ENCODE results near the gene KRT86. TPM values are rescaled to one million over a fixed set of nuclear protein-coding genes. Genes with fewer than 3 reads are reported as not detected.

The KRT86 gene
- polyA plus RNA-seq, 2 of the 4 experiments (the other 2 are of a cell fraction): 23.5 to 378 TPM

GRCh38 chr12:52231305-52232202 is 42.9 kb upstream of the KRT86 start:
- ChIA-PET CTCF (interaction anchor here (0.8 to 13.1 kb wide), 14 partner anchors 9 to 674 kb away, joined by 3 to 182 read pairs (median 5); partner anchors contain the start of genes KRT8 and KRT80), POLR2A (interaction anchor here (0.8 to 5.7 kb wide), 5 partner anchors 10 to 84 kb away, joined by 3 to 43 read pairs (median 5); partner anchors contain the start of gene KRT80)
- Histone ChIP-seq H3K9me3 (no peaks in the 10 kb centered on the region), H3K4me2 (peak overlapping the region; percentile 99), H3K4me1 (peaks cover 57% of the 10 kb centered on the region), H3K27ac (peak overlapping the region; percentile 97), H3K4me3 (no peak overlapping the region)
- FAIRE-seq (no peak), DNase-seq (ENCODE audit: low read depth in 1 of 2, low spot score in 1 of 2) (peak in 1 of 2 experiments; percentile 58), ATAC-seq (no peak)
- peak; percentile 8; the same call in 1 of the 2 replicates for TF ChIP-seq POLR2A (IDR thresholded peaks at IDR 0.05; ENCODE audit: low read length)
- TF ChIP-seq HEYL (CRISPR knock-in tag; IDR thresholded peaks at IDR 0.05): peak; percentile 8; the same call in 1 of the 2 replicates
- TF ChIP-seq MYC (IDR thresholded peaks at IDR 0.05; ENCODE audit: borderline replicate concordance, low read length): no peak
- TF ChIP-seq, protein P1, sequence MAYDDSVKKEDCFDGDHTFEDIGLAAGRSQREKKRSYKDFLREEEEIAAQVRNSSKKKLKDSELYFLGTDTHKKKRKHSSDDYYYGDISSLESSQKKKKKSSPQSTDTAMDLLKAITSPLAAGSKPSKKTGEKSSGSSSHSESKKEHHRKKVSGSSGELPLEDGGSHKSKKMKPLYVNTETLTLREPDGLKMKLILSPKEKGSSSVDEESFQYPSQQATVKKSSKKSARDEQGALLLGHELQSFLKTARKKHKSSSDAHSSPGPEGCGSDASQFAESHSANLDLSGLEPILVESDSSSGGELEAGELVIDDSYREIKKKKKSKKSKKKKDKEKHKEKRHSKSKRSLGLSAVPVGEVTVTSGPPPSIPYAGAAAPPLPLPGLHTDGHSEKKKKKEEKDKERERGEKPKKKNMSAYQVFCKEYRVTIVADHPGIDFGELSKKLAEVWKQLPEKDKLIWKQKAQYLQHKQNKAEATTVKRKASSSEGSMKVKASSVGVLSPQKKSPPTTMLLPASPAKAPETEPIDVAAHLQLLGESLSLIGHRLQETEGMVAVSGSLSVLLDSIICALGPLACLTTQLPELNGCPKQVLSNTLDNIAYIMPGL (CRISPR knock-in tag; IDR thresholded peaks at IDR 0.05; ENCODE audit: borderline replicate concordance): no peak
- no peak for TF ChIP-seq HES2 (IDR thresholded peaks at IDR 0.05)
- 0 out of 2 replicates have a peak, but pooled peaks have one; percentile 59 for TF ChIP-seq FOSB (CRISPR knock-in tag; IDR thresholded peaks at IDR 0.05)
- peak; percentile 61 for TF ChIP-seq EHF (CRISPR knock-in tag; IDR thresholded peaks at IDR 0.05)
- 0 out of 2 replicates have a peak, but pooled peaks have one; percentile 22 for TF ChIP-seq RARB (CRISPR knock-in tag; IDR thresholded peaks at IDR 0.05)
- 48% methylated on average over 16 of the region's 16 CpGs for WGBS (ENCODE audit: missing lambda C conversion rate)

GRCh38 chr12:52232203-52232673 is 42.2 kb upstream of the KRT86 start:
- H3K4me2 ChIP-seq: peak overlapping the region; percentile 99
- DNase-seq (ENCODE audit: low read depth in 1 of 2, low spot score in 1 of 2): no peak
- FAIRE-seq: peak; percentile 7
- POLR2A ChIA-PET: interaction anchor here (1.0 to 5.7 kb wide), 10 partner anchors 10 to 84 kb away, joined by 3 to 43 read pairs (median 4); no protein-coding TSS in a partner anchor
- WGBS (ENCODE audit: missing lambda C conversion rate): 25% methylated on average over 12 of the region's 12 CpGs
- H3K9me3 ChIP-seq: no peaks in the 10 kb centered on the region
- ATAC-seq: peak; percentile 4 to 35; a peak in 4 of 6 replicates
- H3K27ac ChIP-seq: peak overlapping the region; percentile 97
- peak overlapping the region; percentile 93 for H3K4me3 ChIP-seq
- CTCF ChIA-PET: interaction anchor here (0.8 to 13.1 kb wide), 17 partner anchors 10 to 673 kb away, joined by 3 to 182 read pairs (median 5); partner anchors contain the start of genes KRT8 and KRT80
- H3K4me1 ChIP-seq: peaks cover 64% of the 10 kb centered on the region
- no peak for TF ChIP-seq SREBF2 (IDR thresholded peaks at IDR 0.05)
- no peak for TF ChIP-seq RAD21 (conservative IDR thresholded peaks at IDR 0.05 in 1 of 2, IDR thresholded peaks at IDR 0.05 in 1 of 2)
- TF ChIP-seq, protein P2, sequence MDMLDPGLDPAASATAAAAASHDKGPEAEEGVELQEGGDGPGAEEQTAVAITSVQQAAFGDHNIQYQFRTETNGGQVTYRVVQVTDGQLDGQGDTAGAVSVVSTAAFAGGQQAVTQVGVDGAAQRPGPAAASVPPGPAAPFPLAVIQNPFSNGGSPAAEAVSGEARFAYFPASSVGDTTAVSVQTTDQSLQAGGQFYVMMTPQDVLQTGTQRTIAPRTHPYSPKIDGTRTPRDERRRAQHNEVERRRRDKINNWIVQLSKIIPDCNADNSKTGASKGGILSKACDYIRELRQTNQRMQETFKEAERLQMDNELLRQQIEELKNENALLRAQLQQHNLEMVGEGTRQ (IDR thresholded peaks at IDR 0.05): no peak
- TF ChIP-seq, protein P3, sequence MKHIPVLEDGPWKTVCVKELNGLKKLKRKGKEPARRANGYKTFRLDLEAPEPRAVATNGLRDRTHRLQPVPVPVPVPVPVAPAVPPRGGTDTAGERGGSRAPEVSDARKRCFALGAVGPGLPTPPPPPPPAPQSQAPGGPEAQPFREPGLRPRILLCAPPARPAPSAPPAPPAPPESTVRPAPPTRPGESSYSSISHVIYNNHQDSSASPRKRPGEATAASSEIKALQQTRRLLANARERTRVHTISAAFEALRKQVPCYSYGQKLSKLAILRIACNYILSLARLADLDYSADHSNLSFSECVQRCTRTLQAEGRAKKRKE (CRISPR knock-in tag; IDR thresholded peaks at IDR 0.05; ENCODE audit: low read depth): 0 out of 2 replicates have a peak, but pooled peaks have one; percentile 22
- TF ChIP-seq, protein P4, sequence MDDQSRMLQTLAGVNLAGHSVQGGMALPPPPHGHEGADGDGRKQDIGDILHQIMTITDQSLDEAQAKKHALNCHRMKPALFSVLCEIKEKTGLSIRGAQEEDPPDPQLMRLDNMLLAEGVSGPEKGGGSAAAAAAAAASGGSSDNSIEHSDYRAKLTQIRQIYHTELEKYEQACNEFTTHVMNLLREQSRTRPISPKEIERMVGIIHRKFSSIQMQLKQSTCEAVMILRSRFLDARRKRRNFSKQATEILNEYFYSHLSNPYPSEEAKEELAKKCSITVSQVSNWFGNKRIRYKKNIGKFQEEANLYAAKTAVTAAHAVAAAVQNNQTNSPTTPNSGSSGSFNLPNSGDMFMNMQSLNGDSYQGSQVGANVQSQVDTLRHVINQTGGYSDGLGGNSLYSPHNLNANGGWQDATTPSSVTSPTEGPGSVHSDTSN (IDR thresholded peaks at IDR 0.05): no peak
- no peak for TF ChIP-seq HDAC2 (IDR thresholded peaks at IDR 0.05)
- no peak for TF ChIP-seq ESRRA (IDR thresholded peaks at IDR 0.05; ENCODE audit: borderline replicate concordance, low read length)
- peak; percentile 9; the same call in 1 of the 2 replicates for TF ChIP-seq HEYL (CRISPR knock-in tag; IDR thresholded peaks at IDR 0.05)
- no peak for TF ChIP-seq RFX5 (IDR thresholded peaks at IDR 0.05)
- no peak for TF ChIP-seq RCOR1 (IDR thresholded peaks at IDR 0.05; ENCODE audit: low read depth, low read length)
- TF ChIP-seq HOXB13 (CRISPR knock-in tag; IDR thresholded peaks at IDR 0.05; ENCODE audit: low read depth): 0 out of 2 replicates have a peak, but pooled peaks have one; percentile 71
- peak; percentile 47; the same call in 1 of the 2 replicates for TF ChIP-seq FOSB (CRISPR knock-in tag; IDR thresholded peaks at IDR 0.05)
- TF ChIP-seq, protein P1 (CRISPR knock-in tag; IDR thresholded peaks at IDR 0.05; ENCODE audit: borderline replicate concordance): no peak
- no peak for TF ChIP-seq NR3C1 (IDR thresholded peaks at IDR 0.05)
- no peak for TF ChIP-seq HES2 (IDR thresholded peaks at IDR 0.05)
- TF ChIP-seq GATA3 (IDR thresholded peaks at IDR 0.05; ENCODE audit: borderline replicate concordance): no peak
